PFSK-1 (cell line): ENCODE measurements around the gene CXCL9.

ENCODE experiments used
- FOXP2 ChIP-seq: optimal IDR thresholded peaks from 2 replicates; pipeline ENCODE3; 2011; ENCODE audit warnings: borderline replicate concordance, control low read depth, inconsistent platforms; ENCODE audit not compliant: insufficient read depth; ENCODE audit errors: extremely low read length, extremely low read depth
- POLR2AphosphoS5 ChIP-seq: IDR thresholded peaks from 2 replicates; pipeline ENCODE4 v1.6.1; 2012; ENCODE audit warnings: low read depth, mild to moderate bottlenecking, control low read depth, low read length, moderate library complexity
- REST ChIP-seq, 2 experiments: IDR thresholded peaks; 2 replicates each; pipeline versions ENCODE4 v1.6.1 to v1.8.0; 2011 to 2012; ENCODE audit warnings: low read depth in 2 of 2, low read length in 2 of 2, control low read depth in 1 of 2, inconsistent platforms in 1 of 2, mild to moderate bottlenecking in 1 of 2, moderate library complexity in 1 of 2; ENCODE audit not compliant: insufficient read depth in 1 of 2
- SIN3A ChIP-seq: IDR thresholded peaks from 2 replicates; pipeline ENCODE4 v1.6.1; 2012; ENCODE audit warnings: mild to moderate bottlenecking, low read length, moderate library complexity, borderline replicate concordance; ENCODE audit not compliant: insufficient read depth
- TAF1 ChIP-seq: IDR thresholded peaks from 2 replicates; pipeline ENCODE4 v1.6.1; 2012; ENCODE audit warnings: low read length, control low read depth, borderline replicate concordance; ENCODE audit not compliant: insufficient read depth

The CXCL9 gene

GRCh38 chr4:75953509-75953908 is 53.8 kb downstream of the CXCL9 start:
- no peak for TF ChIP-seq FOXP2
- TF ChIP-seq SIN3A: no peak
- no peak for TF ChIP-seq TAF1
- no peak for TF ChIP-seq REST (IDR thresholded peaks at IDR 0.05; ENCODE audit: insufficient read depth in 1 of 2, low read depth in 2 of 2, low read length in 2 of 2)
- TF ChIP-seq POLR2AphosphoS5: no peak
